Measurements from ENCODE around the gene ACTR2. TPM values are rescaled to one million over a fixed set of nuclear protein-coding genes. Genes with fewer than 3 reads are reported as not detected.

Gene ACTR2
- total RNA-seq, 1 experiment from 2014 or later = 160 TPM

DNA sequence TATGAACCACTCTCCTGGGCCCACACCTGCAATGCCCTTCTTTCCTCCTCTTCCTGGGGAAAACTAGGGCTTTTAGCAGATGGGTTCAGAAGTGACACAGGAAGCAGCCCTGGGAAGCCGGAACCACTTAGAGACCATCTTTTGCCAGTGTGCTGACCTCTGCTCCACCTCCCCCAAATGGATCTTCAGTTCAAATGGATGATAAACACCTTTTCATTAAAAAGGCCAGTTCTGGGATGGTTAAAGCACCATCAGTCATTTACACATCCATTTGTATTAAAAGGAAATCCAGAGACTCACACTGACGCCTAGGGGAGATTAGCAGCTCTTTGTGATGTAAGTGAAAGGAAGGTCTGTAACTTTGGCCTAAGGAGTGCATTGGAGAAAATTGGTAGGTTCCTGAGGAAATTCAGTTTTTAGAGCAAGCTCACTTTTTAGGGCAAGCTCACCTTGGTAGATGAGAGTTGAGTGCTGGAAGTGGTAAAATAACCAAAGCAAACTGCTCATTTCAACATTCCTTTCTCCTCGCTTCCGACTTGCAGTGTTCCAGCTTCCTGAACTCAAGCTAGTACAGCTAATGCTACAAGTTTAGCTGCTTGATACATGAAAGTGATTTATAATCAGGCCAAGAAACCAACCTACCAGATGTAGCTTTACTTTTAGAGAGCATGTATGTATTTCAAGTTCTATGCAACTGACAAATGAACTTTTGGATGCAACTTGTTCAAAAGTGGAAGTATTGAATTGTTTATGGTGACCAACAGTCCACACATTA, 47.7 kb downstream of the ACTR2 start (continued):
- TF ChIP-seq, protein P1, sequence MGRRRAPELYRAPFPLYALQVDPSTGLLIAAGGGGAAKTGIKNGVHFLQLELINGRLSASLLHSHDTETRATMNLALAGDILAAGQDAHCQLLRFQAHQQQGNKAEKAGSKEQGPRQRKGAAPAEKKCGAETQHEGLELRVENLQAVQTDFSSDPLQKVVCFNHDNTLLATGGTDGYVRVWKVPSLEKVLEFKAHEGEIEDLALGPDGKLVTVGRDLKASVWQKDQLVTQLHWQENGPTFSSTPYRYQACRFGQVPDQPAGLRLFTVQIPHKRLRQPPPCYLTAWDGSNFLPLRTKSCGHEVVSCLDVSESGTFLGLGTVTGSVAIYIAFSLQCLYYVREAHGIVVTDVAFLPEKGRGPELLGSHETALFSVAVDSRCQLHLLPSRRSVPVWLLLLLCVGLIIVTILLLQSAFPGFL (CRISPR knock-in tag; IDR thresholded peaks at IDR 0.05; ENCODE audit: borderline replicate concordance) = no peak
- TF ChIP-seq IRF2 (CRISPR knock-in tag; IDR thresholded peaks at IDR 0.05; ENCODE audit: borderline replicate concordance, low read depth) (no peak), CREM (CRISPR knock-in tag; IDR thresholded peaks at IDR 0.05) (peak; percentile 73; the same call in 1 of the 2 replicates), ZNF396 (CRISPR knock-in tag; IDR thresholded peaks at IDR 0.05; ENCODE audit: borderline replicate concordance) (no peak), ZNF219 (CRISPR knock-in tag; IDR thresholded peaks at IDR 0.05; ENCODE audit: borderline replicate concordance) (no peak), EMX1 (CRISPR knock-in tag; IDR thresholded peaks at IDR 0.05) (no peak), NFATC4 (CRISPR knock-in tag; IDR thresholded peaks at IDR 0.05) (no peak), HMGA2 (CRISPR knock-in tag; IDR thresholded peaks at IDR 0.05) (no peak), ZNF317 (CRISPR knock-in tag; IDR thresholded peaks at IDR 0.05; ENCODE audit: borderline replicate concordance, low read depth) (no peak), ZNF232 (CRISPR knock-in tag; IDR thresholded peaks at IDR 0.05) (no peak), ZNF138 (CRISPR knock-in tag; conservative IDR thresholded peaks at IDR 0.05) (no peak; the same call in 1 of the 2 replicates), SP1 (CRISPR knock-in tag; conservative IDR thresholded peaks at IDR 0.05) (peak; percentile 33; the same call in 1 of the 2 replicates), ATF1 (CRISPR knock-in tag; IDR thresholded peaks at IDR 0.05) (no peak), TEAD1 (CRISPR knock-in tag; IDR thresholded peaks at IDR 0.05) (peak; percentile 47; the same call in 1 of the 2 replicates)
- TF ChIP-seq, protein P2, sequence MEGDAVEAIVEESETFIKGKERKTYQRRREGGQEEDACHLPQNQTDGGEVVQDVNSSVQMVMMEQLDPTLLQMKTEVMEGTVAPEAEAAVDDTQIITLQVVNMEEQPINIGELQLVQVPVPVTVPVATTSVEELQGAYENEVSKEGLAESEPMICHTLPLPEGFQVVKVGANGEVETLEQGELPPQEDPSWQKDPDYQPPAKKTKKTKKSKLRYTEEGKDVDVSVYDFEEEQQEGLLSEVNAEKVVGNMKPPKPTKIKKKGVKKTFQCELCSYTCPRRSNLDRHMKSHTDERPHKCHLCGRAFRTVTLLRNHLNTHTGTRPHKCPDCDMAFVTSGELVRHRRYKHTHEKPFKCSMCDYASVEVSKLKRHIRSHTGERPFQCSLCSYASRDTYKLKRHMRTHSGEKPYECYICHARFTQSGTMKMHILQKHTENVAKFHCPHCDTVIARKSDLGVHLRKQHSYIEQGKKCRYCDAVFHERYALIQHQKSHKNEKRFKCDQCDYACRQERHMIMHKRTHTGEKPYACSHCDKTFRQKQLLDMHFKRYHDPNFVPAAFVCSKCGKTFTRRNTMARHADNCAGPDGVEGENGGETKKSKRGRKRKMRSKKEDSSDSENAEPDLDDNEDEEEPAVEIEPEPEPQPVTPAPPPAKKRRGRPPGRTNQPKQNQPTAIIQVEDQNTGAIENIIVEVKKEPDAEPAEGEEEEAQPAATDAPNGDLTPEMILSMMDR (IDR thresholded peaks at IDR 0.05) = no peak
- TF ChIP-seq, protein P3, sequence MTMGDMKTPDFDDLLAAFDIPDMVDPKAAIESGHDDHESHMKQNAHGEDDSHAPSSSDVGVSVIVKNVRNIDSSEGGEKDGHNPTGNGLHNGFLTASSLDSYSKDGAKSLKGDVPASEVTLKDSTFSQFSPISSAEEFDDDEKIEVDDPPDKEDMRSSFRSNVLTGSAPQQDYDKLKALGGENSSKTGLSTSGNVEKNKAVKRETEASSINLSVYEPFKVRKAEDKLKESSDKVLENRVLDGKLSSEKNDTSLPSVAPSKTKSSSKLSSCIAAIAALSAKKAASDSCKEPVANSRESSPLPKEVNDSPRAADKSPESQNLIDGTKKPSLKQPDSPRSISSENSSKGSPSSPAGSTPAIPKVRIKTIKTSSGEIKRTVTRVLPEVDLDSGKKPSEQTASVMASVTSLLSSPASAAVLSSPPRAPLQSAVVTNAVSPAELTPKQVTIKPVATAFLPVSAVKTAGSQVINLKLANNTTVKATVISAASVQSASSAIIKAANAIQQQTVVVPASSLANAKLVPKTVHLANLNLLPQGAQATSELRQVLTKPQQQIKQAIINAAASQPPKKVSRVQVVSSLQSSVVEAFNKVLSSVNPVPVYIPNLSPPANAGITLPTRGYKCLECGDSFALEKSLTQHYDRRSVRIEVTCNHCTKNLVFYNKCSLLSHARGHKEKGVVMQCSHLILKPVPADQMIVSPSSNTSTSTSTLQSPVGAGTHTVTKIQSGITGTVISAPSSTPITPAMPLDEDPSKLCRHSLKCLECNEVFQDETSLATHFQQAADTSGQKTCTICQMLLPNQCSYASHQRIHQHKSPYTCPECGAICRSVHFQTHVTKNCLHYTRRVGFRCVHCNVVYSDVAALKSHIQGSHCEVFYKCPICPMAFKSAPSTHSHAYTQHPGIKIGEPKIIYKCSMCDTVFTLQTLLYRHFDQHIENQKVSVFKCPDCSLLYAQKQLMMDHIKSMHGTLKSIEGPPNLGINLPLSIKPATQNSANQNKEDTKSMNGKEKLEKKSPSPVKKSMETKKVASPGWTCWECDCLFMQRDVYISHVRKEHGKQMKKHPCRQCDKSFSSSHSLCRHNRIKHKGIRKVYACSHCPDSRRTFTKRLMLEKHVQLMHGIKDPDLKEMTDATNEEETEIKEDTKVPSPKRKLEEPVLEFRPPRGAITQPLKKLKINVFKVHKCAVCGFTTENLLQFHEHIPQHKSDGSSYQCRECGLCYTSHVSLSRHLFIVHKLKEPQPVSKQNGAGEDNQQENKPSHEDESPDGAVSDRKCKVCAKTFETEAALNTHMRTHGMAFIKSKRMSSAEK (CRISPR knock-in tag; IDR thresholded peaks at IDR 0.05; ENCODE audit: borderline replicate concordance) = no peak
- TF ChIP-seq, protein P4, sequence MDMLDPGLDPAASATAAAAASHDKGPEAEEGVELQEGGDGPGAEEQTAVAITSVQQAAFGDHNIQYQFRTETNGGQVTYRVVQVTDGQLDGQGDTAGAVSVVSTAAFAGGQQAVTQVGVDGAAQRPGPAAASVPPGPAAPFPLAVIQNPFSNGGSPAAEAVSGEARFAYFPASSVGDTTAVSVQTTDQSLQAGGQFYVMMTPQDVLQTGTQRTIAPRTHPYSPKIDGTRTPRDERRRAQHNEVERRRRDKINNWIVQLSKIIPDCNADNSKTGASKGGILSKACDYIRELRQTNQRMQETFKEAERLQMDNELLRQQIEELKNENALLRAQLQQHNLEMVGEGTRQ (CRISPR knock-in tag; IDR thresholded peaks at IDR 0.05) = 0 out of 2 replicates have a peak, but pooled peaks have one; percentile 12
- TF ChIP-seq, protein P5, sequence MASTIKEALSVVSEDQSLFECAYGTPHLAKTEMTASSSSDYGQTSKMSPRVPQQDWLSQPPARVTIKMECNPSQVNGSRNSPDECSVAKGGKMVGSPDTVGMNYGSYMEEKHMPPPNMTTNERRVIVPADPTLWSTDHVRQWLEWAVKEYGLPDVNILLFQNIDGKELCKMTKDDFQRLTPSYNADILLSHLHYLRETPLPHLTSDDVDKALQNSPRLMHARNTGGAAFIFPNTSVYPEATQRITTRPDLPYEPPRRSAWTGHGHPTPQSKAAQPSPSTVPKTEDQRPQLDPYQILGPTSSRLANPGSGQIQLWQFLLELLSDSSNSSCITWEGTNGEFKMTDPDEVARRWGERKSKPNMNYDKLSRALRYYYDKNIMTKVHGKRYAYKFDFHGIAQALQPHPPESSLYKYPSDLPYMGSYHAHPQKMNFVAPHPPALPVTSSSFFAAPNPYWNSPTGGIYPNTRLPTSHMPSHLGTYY (CRISPR knock-in tag; IDR thresholded peaks at IDR 0.05) = no peak
- TF ChIP-seq, protein P6, sequence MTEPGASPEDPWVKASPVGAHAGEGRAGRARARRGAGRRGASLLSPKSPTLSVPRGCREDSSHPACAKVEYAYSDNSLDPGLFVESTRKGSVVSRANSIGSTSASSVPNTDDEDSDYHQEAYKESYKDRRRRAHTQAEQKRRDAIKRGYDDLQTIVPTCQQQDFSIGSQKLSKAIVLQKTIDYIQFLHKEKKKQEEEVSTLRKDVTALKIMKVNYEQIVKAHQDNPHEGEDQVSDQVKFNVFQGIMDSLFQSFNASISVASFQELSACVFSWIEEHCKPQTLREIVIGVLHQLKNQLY (CRISPR knock-in tag; IDR thresholded peaks at IDR 0.05) = no peak
- TF ChIP-seq, protein P7, sequence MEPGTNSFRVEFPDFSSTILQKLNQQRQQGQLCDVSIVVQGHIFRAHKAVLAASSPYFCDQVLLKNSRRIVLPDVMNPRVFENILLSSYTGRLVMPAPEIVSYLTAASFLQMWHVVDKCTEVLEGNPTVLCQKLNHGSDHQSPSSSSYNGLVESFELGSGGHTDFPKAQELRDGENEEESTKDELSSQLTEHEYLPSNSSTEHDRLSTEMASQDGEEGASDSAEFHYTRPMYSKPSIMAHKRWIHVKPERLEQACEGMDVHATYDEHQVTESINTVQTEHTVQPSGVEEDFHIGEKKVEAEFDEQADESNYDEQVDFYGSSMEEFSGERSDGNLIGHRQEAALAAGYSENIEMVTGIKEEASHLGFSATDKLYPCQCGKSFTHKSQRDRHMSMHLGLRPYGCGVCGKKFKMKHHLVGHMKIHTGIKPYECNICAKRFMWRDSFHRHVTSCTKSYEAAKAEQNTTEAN (CRISPR knock-in tag; IDR thresholded peaks at IDR 0.05) = peak; percentile 81; the same call in 1 of the 2 replicates
- TF ChIP-seq, protein P8, sequence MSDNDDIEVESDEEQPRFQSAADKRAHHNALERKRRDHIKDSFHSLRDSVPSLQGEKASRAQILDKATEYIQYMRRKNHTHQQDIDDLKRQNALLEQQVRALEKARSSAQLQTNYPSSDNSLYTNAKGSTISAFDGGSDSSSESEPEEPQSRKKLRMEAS (CRISPR knock-in tag; IDR thresholded peaks at IDR 0.05) = no peak; the same call in 1 of the 2 replicates
- TF ChIP-seq, protein P9, sequence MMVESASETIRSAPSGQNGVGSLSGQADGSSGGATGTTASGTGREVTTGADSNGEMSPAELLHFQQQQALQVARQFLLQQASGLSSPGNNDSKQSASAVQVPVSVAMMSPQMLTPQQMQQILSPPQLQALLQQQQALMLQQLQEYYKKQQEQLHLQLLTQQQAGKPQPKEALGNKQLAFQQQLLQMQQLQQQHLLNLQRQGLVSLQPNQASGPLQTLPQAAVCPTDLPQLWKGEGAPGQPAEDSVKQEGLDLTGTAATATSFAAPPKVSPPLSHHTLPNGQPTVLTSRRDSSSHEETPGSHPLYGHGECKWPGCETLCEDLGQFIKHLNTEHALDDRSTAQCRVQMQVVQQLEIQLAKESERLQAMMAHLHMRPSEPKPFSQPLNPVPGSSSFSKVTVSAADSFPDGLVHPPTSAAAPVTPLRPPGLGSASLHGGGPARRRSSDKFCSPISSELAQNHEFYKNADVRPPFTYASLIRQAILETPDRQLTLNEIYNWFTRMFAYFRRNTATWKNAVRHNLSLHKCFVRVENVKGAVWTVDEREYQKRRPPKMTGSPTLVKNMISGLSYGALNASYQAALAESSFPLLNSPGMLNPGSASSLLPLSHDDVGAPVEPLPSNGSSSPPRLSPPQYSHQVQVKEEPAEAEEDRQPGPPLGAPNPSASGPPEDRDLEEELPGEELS (CRISPR knock-in tag; IDR thresholded peaks at IDR 0.05) = peak; percentile 88; the same call in 1 of the 2 replicates
- TF ChIP-seq, protein P10, sequence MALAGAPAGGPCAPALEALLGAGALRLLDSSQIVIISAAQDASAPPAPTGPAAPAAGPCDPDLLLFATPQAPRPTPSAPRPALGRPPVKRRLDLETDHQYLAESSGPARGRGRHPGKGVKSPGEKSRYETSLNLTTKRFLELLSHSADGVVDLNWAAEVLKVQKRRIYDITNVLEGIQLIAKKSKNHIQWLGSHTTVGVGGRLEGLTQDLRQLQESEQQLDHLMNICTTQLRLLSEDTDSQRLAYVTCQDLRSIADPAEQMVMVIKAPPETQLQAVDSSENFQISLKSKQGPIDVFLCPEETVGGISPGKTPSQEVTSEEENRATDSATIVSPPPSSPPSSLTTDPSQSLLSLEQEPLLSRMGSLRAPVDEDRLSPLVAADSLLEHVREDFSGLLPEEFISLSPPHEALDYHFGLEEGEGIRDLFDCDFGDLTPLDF (CRISPR knock-in tag; IDR thresholded peaks at IDR 0.05) = no peak

Data from WTC11 (cell line).